ENCODE results near the gene DNAH3. TPM values are rescaled to one million over a fixed set of nuclear protein-coding genes. Genes with fewer than 3 reads are reported as not detected.

Gene DNAH3
- total RNA-seq, 1 experiment from 2014 or later, result 0.57 TPM

GRCh38 chr16:21192991-21193390 lies 42.3 kb upstream of the DNAH3 start (continued):
- TF ChIP-seq FOXP4 (CRISPR knock-in tag; IDR thresholded peaks at IDR 0.05) (no peak), NFATC4 (CRISPR knock-in tag; IDR thresholded peaks at IDR 0.05) (no peak), E2F5 (CRISPR knock-in tag; IDR thresholded peaks at IDR 0.05) (no peak), ZNF317 (CRISPR knock-in tag; IDR thresholded peaks at IDR 0.05; ENCODE audit: borderline replicate concordance, low read depth) (no peak)

- Mint-ChIP-seq H3K27ac (no peak overlapping the region), H3K4me1 (no peaks in the 10 kb centered on the region), H3K9me3 (peaks cover 18% of the 10 kb centered on the region), H3K36me3 (no peaks in the 10 kb centered on the region), H3K4me3 (no peak overlapping the region), H3K27me3 (ENCODE audit: low read depth) (peaks cover 7% of the 10 kb centered on the region)
- DNase-seq (ENCODE audit: low spot score) (no peak), ATAC-seq (no peak)
- POLR2A ChIA-PET, result no interaction called here
- CTCF ChIA-PET, result interaction anchor here (1.6 to 5.8 kb wide), 2 partner anchors 32 to 110 kb away, joined by 3 to 186 read pairs; partner anchors contain the start of gene LDAF1
- TF ChIP-seq ZNF671 (CRISPR knock-in tag; IDR thresholded peaks at IDR 0.05) (no peak), ZNF416 (CRISPR knock-in tag; IDR thresholded peaks at IDR 0.05) (no peak), ZNF512 (CRISPR knock-in tag; IDR thresholded peaks at IDR 0.05; ENCODE audit: borderline replicate concordance) (no peak), GTF2I (CRISPR knock-in tag; conservative IDR thresholded peaks at IDR 0.05) (no peak), ZMAT4 (CRISPR knock-in tag; IDR thresholded peaks at IDR 0.05) (no peak), GABPB1 (CRISPR knock-in tag; IDR thresholded peaks at IDR 0.05) (no peak), ZNF263 (CRISPR knock-in tag; IDR thresholded peaks at IDR 0.05; ENCODE audit: low read depth) (no peak), RORB (CRISPR knock-in tag; IDR thresholded peaks at IDR 0.05) (no peak), IRF1 (CRISPR knock-in tag; IDR thresholded peaks at IDR 0.05) (no peak), ERG (CRISPR knock-in tag; IDR thresholded peaks at IDR 0.05) (no peak), CREM (CRISPR knock-in tag; IDR thresholded peaks at IDR 0.05) (no peak)
Observed at GRCh38 chr16:21190599-21190998, 40.0 kb upstream of the DNAH3 start.

GRCh38 chr16:21190013-21190412 lies 39.4 kb upstream of the DNAH3 start:
- ChIA-PET POLR2A (interaction anchor here (1.0 to 1.9 kb wide), 2 partner anchors 33 to 111 kb away, joined by 3 to 15 read pairs; no protein-coding TSS in a partner anchor), CTCF (interaction anchor here (1.2 to 5.8 kb wide), 5 partner anchors 32 to 111 kb away, joined by 3 to 186 read pairs (median 20); partner anchors contain the start of genes CRYM and LDAF1)
- H3K4me1 Mint-ChIP-seq, result no peaks in the 10 kb centered on the region
- H3K27me3 Mint-ChIP-seq (ENCODE audit: low read depth), result peaks cover 7% of the 10 kb centered on the region
- H3K27ac Mint-ChIP-seq, result no peak overlapping the region
- ATAC-seq, result no peak
- H3K4me3 Mint-ChIP-seq, result no peak overlapping the region
- peaks cover 18% of the 10 kb centered on the region for H3K9me3 Mint-ChIP-seq
- no peak for DNase-seq (ENCODE audit: low spot score)
- no peaks in the 10 kb centered on the region for H3K36me3 Mint-ChIP-seq
- 0 out of 2 replicates have a peak, but pooled peaks have one; percentile 14 for TF ChIP-seq GTF2I (CRISPR knock-in tag; conservative IDR thresholded peaks at IDR 0.05)
- TF ChIP-seq ATF6 (CRISPR knock-in tag; IDR thresholded peaks at IDR 0.05), result no peak
- TF ChIP-seq ZNF532 (CRISPR knock-in tag; IDR thresholded peaks at IDR 0.05; ENCODE audit: borderline replicate concordance), result no peak
